ENCODE data around the gene ACBD7. TPM values are rescaled to one million over a fixed set of nuclear protein-coding genes. Genes with fewer than 3 reads are reported as not detected.

Gene ACBD7
- total and polyA plus RNA-seq, 9 donors = 0.08 to 1.7 (median 0.40) TPM; not detected in 1

DNA sequence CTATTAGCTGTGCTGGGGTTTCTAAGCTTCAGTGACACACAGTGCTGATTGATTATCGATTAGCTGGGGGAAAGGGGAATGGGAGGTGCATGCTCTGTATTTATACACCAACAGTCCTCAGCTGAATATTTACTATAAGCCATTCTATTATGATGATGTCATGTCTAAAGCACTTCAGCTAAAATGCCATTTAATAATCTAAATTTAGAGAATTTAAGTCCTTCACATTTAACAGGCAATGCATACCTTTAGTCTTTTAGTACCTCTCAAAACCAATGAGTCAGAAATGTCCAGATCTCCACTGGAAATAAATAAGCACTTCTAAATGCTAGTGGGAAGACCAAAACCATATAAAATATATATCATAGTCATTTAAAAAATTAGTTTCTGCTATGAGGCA, 33.1 kb upstream of the ACBD7 start:
- Histone ChIP-seq H3K27me3 (no peaks in the 10 kb centered on the region), H3K27ac (no peak overlapping the region), H3K4me3 (no peak overlapping the region), H3K4me1 (ENCODE audit: insufficient read depth) (no peaks in the 10 kb centered on the region), H3K36me3 (no peaks in the 10 kb centered on the region), H3K9me3 (no peaks in the 10 kb centered on the region)
- DNase-seq = no peak
- intact Hi-C loops (cut with DNase I) = no loop called here
- WGBS, 3 donors = 90 to 100% (median 100%) methylated on average over 1 of the region's 1 CpG
- TF ChIP-seq EP300 (IDR thresholded peaks at IDR 0.05) (no peak), CTCF (IDR thresholded peaks at IDR 0.05) (no peak), POLR2A (IDR thresholded peaks at IDR 0.05) (no peak)

DNA sequence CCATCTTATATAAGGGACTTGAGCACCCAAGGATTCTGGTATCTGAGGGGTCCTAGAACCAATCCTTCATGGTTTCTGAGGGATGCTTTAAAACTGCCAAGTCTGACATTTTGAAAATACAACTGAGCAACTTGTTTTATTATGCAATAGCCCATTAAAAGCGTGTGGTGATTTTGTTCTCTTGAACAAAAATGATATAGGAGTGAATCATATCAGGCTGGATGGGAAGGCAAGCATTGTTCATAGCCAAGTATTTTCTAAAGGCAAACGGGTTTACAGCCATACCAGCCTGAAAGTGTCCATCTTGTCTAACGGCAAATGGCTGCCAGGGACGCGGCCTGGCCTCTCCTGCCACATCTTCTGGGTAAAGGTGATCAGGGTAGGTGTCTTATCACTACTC, 31.9 kb upstream of the ACBD7 start:
- H3K4me1 ChIP-seq (ENCODE audit: insufficient read depth) = no peaks in the 10 kb centered on the region
- H3K36me3 ChIP-seq = no peaks in the 10 kb centered on the region
- no peak overlapping the region for H3K4me3 ChIP-seq

DNA sequence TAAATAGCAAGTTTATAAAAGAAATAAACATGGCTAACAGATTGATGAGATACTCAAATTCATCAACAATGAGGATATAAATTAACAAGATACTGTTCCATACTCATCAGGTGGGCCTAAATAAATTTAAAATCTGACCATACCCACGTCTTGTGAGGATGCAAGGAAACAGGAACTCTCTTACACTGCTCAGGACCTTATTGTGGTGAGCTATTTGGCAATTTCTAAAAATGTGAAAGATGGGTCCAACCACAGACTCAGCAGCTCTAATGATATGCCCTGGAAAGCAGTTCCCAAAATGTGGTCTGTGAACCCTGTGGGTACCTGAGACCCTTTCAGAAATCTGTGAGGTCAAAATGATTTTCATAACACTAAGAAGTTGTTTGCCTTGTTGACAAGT, 30.0 kb upstream of the ACBD7 start:
- Histone ChIP-seq H3K36me3 (no peaks in the 10 kb centered on the region), H3K27ac (no peak overlapping the region)
- 86 to 96% (median 95%) methylated on average over 1 of the region's 1 CpG for WGBS, 3 donors

More for the DNA sequence above, 31.9 kb upstream of the ACBD7 start:
- H3K27me3 ChIP-seq = no peaks in the 10 kb centered on the region
- 82 to 93% (median 87%) methylated on average over 5 of the region's 5 CpGs for WGBS, 3 donors
- H3K27ac ChIP-seq = no peak overlapping the region
- TF ChIP-seq POLR2A (IDR thresholded peaks at IDR 0.05) (no peak), EP300 (IDR thresholded peaks at IDR 0.05) (no peak), CTCF (IDR thresholded peaks at IDR 0.05) (no peak)
- intact Hi-C loops (cut with DNase I) = no loop called here
- DNase-seq = no peak
- H3K9me3 ChIP-seq = no peaks in the 10 kb centered on the region

GRCh38 chr10:15116225-15116624, 27.6 kb upstream of the ACBD7 start:
- no peak for TF ChIP-seq EP300 (IDR thresholded peaks at IDR 0.05)
- no peak for TF ChIP-seq CTCF (IDR thresholded peaks at IDR 0.05)
- no peak for TF ChIP-seq POLR2A (IDR thresholded peaks at IDR 0.05)
- no peaks in the 10 kb centered on the region for H3K27me3 ChIP-seq
- H3K36me3 ChIP-seq = no peaks in the 10 kb centered on the region
- WGBS, 3 donors = 95 to 97% (median 96%) methylated on average over 5 of the region's 5 CpGs
- no peak overlapping the region for H3K4me3 ChIP-seq
- H3K9me3 ChIP-seq = no peaks in the 10 kb centered on the region
- DNase-seq = no peak
- intact Hi-C loops (cut with DNase I) = no loop called here
- H3K27ac ChIP-seq = no peak overlapping the region
- H3K4me1 ChIP-seq (ENCODE audit: insufficient read depth) = no peaks in the 10 kb centered on the region

More for the DNA sequence above, 30.0 kb upstream of the ACBD7 start:
- intact Hi-C loops (cut with DNase I) = no loop called here
- Histone ChIP-seq H3K27me3 (no peaks in the 10 kb centered on the region), H3K4me1 (ENCODE audit: insufficient read depth) (no peaks in the 10 kb centered on the region), H3K4me3 (no peak overlapping the region), H3K9me3 (no peaks in the 10 kb centered on the region)
- no peak for DNase-seq
- TF ChIP-seq CTCF (IDR thresholded peaks at IDR 0.05) (no peak), POLR2A (IDR thresholded peaks at IDR 0.05) (no peak), EP300 (IDR thresholded peaks at IDR 0.05) (no peak)
